ENCODE results near the gene AACS. TPM values are rescaled to one million over a fixed set of nuclear protein-coding genes. Genes with fewer than 3 reads are reported as not detected.
"Not testable (repeated sequence)": the region's sequence is repeated elsewhere in the genome, so short reads cannot be mapped to it uniquely, and the experiment has no call there.

The AACS gene
- total and polyA plus RNA-seq, 10 of the 15 experiments (the other 5 are each of a cell fraction or from before 2014, with no cell fraction given) = 10.1 to 34.0 (median 21.1) TPM

DNA sequence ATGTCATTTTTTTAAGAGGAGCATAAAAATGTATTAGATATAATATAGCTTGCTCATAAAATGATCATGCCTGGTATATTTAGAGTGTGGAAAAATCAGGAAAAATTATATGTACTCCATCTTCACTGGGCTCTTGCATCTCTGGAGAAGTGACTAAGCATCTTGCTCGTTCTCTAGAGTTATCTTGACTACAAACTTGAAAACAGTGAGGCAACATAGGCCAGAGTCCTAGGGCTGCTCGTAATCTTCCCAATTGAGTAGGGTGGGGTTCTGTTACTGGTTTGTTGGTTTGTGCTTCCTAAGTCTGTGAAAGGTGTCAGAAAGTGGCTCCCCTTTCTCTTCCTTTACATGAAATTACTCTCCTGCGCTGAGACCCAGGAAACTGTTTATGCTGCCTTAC, 46.2 kb downstream of the AACS start:
- Histone ChIP-seq H3K9me3 (replicated peaks; ENCODE audit: control insufficient read depth, insufficient read depth, low read length) (no peaks in the 10 kb centered on the region), H2AFZ (ENCODE audit: control insufficient read depth, low read depth, low read length) (no peak overlapping the region), H3K27me3 (replicated peaks in 1 of 2; ENCODE audit: control insufficient read depth in 2 of 2, insufficient read depth in 2 of 2, low read length in 1 of 2) (no peaks in the 10 kb centered on the region), H3K79me2 (ENCODE audit: control insufficient read depth, insufficient read depth, low read length) (no peaks in the 10 kb centered on the region), H4K20me1 (ENCODE audit: control insufficient read depth, insufficient read depth) (no peaks in the 10 kb centered on the region), H3K4me2 (ENCODE audit: control insufficient read depth, insufficient read depth) (no peak overlapping the region), H3K36me3 (ENCODE audit: control insufficient read depth in 2 of 2, insufficient read depth in 2 of 2, low read length in 1 of 2) (peaks cover 10 to 17% of the 10 kb centered on the region in 2 experiments), H3K27ac (ENCODE audit: control insufficient read depth, insufficient read depth) (no peak overlapping the region), H3K4me3 (no peak overlapping the region), H3K4me1 (ENCODE audit: control insufficient read depth, insufficient read depth, low read length) (no peaks in the 10 kb centered on the region), H3K9ac (ENCODE audit: control insufficient read depth, insufficient read depth, low read length) (no peak overlapping the region)
- WGBS (ENCODE audit: insufficient coverage, insufficient replicate concordance, low lambda C conversion rate, missing lambda C conversion rate) = 95% methylated on average over 3 of the region's 3 CpGs
- DNase-seq (ENCODE audit: low read depth, low spot score) = no peak
- CTCF ChIA-PET = no interaction called here
- SMC1A ChIA-PET (ENCODE audit: uncharacterized antibody, unreplicated experiment) = no interaction called here
- no peak for FAIRE-seq
- BruUV-seq (replicated peaks) = TSS peak; percentile 33
- TF ChIP-seq, protein P1, sequence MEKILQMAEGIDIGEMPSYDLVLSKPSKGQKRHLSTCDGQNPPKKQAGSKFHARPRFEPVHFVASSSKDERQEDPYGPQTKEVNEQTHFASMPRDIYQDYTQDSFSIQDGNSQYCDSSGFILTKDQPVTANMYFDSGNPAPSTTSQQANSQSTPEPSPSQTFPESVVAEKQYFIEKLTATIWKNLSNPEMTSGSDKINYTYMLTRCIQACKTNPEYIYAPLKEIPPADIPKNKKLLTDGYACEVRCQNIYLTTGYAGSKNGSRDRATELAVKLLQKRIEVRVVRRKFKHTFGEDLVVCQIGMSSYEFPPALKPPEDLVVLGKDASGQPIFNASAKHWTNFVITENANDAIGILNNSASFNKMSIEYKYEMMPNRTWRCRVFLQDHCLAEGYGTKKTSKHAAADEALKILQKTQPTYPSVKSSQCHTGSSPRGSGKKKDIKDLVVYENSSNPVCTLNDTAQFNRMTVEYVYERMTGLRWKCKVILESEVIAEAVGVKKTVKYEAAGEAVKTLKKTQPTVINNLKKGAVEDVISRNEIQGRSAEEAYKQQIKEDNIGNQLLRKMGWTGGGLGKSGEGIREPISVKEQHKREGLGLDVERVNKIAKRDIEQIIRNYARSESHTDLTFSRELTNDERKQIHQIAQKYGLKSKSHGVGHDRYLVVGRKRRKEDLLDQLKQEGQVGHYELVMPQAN (conservative IDR thresholded peaks at IDR 0.05) = no peak
- TF ChIP-seq, protein P2, sequence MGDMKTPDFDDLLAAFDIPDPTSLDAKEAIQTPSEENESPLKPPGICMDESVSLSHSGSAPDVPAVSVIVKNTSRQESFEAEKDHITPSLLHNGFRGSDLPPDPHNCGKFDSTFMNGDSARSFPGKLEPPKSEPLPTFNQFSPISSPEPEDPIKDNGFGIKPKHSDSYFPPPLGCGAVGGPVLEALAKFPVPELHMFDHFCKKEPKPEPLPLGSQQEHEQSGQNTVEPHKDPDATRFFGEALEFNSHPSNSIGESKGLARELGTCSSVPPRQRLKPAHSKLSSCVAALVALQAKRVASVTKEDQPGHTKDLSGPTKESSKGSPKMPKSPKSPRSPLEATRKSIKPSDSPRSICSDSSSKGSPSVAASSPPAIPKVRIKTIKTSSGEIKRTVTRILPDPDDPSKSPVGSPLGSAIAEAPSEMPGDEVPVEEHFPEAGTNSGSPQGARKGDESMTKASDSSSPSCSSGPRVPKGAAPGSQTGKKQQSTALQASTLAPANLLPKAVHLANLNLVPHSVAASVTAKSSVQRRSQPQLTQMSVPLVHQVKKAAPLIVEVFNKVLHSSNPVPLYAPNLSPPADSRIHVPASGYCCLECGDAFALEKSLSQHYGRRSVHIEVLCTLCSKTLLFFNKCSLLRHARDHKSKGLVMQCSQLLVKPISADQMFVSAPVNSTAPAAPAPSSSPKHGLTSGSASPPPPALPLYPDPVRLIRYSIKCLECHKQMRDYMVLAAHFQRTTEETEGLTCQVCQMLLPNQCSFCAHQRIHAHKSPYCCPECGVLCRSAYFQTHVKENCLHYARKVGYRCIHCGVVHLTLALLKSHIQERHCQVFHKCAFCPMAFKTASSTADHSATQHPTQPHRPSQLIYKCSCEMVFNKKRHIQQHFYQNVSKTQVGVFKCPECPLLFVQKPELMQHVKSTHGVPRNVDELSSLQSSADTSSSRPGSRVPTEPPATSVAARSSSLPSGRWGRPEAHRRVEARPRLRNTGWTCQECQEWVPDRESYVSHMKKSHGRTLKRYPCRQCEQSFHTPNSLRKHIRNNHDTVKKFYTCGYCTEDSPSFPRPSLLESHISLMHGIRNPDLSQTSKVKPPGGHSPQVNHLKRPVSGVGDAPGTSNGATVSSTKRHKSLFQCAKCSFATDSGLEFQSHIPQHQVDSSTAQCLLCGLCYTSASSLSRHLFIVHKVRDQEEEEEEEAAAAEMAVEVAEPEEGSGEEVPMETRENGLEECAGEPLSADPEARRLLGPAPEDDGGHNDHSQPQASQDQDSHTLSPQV (IDR thresholded peaks at IDR 0.05) = no peak
- TF ChIP-seq GABPA (IDR thresholded peaks at IDR 0.05; ENCODE audit: low read depth) = no peak
- no peak for TF ChIP-seq MTA3 (IDR thresholded peaks at IDR 0.05; ENCODE audit: borderline replicate concordance, low read length)
- no peak for TF ChIP-seq IKZF1 (conservative IDR thresholded peaks at IDR 0.05)
- no peak for TF ChIP-seq ESRRA (IDR thresholded peaks at IDR 0.05; ENCODE audit: low read length)
- TF ChIP-seq ATF3 (IDR thresholded peaks at IDR 0.05; ENCODE audit: borderline replicate concordance, extremely low read depth, low read depth, low read length) = no peak
- no peak for TF ChIP-seq IKZF2 (IDR thresholded peaks at IDR 0.05)
- TF ChIP-seq NBN (IDR thresholded peaks at IDR 0.05) = no peak
- TF ChIP-seq ATF7 (IDR thresholded peaks at IDR 0.05; ENCODE audit: low read depth) = no peak
- TF ChIP-seq ZNF274 (IDR thresholded peaks at IDR 0.05; ENCODE audit: insufficient read depth, insufficient read length) = no peak
- POLR2A ChIA-PET = no interaction called here
- in situ Hi-C loops (cut with MboI) = no loop called here
- intact Hi-C loops (cut with micrococcal nuclease; ENCODE audit: unreplicated experiment) = no loop called here
- ATAC-seq = no peak
- RAD21 ChIA-PET (ENCODE audit: unreplicated experiment) = no interaction called here

DNA sequence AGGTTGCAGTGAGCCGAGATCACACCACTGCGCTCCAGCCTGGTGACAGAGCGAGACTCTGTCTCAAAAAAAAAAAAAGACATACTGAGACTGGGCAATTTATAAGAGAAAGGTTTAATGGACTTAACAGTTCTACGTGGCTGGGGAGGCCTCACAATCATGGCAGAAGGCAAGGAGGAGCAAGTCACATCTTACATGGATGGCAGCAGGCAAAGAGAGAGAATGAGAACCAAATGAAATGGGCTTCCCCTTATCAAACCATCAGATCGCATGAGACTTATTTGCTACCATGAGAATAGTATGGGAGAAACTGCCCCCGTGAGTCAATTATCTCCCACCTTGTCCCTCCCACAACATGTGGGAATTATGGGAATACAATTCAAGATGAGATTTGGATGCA, 47.4 kb downstream of the AACS start:
- H3K79me2 ChIP-seq (ENCODE audit: control insufficient read depth, insufficient read depth, low read length); H4K20me1 ChIP-seq (ENCODE audit: control insufficient read depth, insufficient read depth); intact Hi-C loops (cut with micrococcal nuclease; ENCODE audit: unreplicated experiment); in situ Hi-C loops (cut with MboI); H3K4me2 ChIP-seq (ENCODE audit: control insufficient read depth, insufficient read depth); POLR2A ChIA-PET; ATAC-seq; H3K4me1 ChIP-seq (ENCODE audit: control insufficient read depth, insufficient read depth, low read length); DNase-seq (ENCODE audit: low read depth, low spot score); SMC1A ChIA-PET (ENCODE audit: uncharacterized antibody, unreplicated experiment); RAD21 ChIA-PET (ENCODE audit: unreplicated experiment); H3K9me3 ChIP-seq (replicated peaks; ENCODE audit: control insufficient read depth, insufficient read depth, low read length); H2AFZ ChIP-seq (ENCODE audit: control insufficient read depth, low read depth, low read length); CTCF ChIA-PET; H3K4me3 ChIP-seq; H3K9ac ChIP-seq (ENCODE audit: control insufficient read depth, insufficient read depth, low read length); H3K27me3 ChIP-seq (replicated peaks in 1 of 2; ENCODE audit: control insufficient read depth in 2 of 2, insufficient read depth in 2 of 2, low read length in 1 of 2); H3K27ac ChIP-seq (ENCODE audit: control insufficient read depth, insufficient read depth); FAIRE-seq; BruUV-seq (replicated peaks): not testable (repeated sequence)
- 98% methylated on average over 4 of the region's 6 CpGs for WGBS (ENCODE audit: insufficient coverage, insufficient replicate concordance, low lambda C conversion rate, missing lambda C conversion rate)
- H3K36me3 ChIP-seq (ENCODE audit: control insufficient read depth in 2 of 2, insufficient read depth in 2 of 2, low read length in 1 of 2) = peaks cover 6 to 14% of the 10 kb centered on the region in 2 experiments
